Measurements from ENCODE around the gene KIF21A.

KIF21A gene

GRCh38 chr12:39278426-39278825, 164.5 kb downstream of the KIF21A start:
- DNase-seq (ENCODE audit: low read depth, low spot score), result no peak

GRCh38 chr12:39277416-39277815, 165.5 kb downstream of the KIF21A start:
- no peak for DNase-seq (ENCODE audit: low read depth, low spot score)

- DNase-seq (ENCODE audit: low read depth, low spot score), result no peak
These were observed 167.1 kb downstream of the KIF21A start for GRCh38 chr12:39275846-39276245.

GRCh38 chr12:39272871-39273655, 169.9 kb downstream of the KIF21A start:
- DNase-seq (ENCODE audit: low read depth, low spot score), result no peak

- DNase-seq (ENCODE audit: low read depth, low spot score), result no peak
These were observed 173.4 kb downstream of the KIF21A start for GRCh38 chr12:39269492-39269891.

GRCh38 chr12:39267886-39268285, 175.0 kb downstream of the KIF21A start:
- DNase-seq (ENCODE audit: low read depth, low spot score), result no peak

GRCh38 chr12:39252628-39253027, 190.3 kb downstream of the KIF21A start:
- DNase-seq (ENCODE audit: low read depth, low spot score), result no peak
